Activated CD4-positive, alpha-beta T cell treated with anti-CD3 and anti-CD28 coated beads for 24 hours (primary cell): ENCODE results near the gene ADAMTS16.

ENCODE experiments used
- DNase-seq, 2 donors: peaks; one replicate each; pipeline ENCODE4 v3.0.0-alpha.2; 2020; ENCODE audit warnings: low read depth in 2 of 2

ADAMTS16 gene

DNA sequence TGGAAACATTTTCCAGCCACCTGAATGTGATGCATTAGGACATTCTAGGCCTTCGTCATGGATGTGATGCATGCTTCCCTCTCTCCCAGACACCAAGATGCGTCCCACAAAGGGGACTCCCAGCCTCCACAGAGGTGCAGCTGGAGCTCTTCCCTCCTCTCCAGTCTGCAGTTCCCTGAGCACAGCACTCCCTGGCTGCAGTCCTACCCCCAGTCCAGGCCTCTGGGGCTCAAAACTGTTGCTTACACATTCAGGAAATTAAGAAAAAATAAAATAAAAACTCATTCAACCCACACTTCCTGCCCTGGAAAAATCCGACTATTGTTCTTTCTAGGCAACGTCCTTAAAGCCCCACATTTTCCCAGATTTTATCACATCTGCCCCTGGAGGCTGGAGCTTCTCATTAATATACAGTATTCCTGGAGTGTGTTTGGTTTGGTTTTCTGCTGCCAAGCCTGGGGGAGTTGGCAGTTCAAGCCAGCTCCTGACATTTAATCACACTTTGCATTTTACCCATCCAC, 204.0 kb downstream of the ADAMTS16 start:
- no peak for DNase-seq

GRCh38 chr5:5344606-5345005, 204.5 kb downstream of the ADAMTS16 start:
- no peak for DNase-seq

- no peak for DNase-seq
Observed at GRCh38 chr5:5347442-5347841, 207.3 kb downstream of the ADAMTS16 start.

DNA sequence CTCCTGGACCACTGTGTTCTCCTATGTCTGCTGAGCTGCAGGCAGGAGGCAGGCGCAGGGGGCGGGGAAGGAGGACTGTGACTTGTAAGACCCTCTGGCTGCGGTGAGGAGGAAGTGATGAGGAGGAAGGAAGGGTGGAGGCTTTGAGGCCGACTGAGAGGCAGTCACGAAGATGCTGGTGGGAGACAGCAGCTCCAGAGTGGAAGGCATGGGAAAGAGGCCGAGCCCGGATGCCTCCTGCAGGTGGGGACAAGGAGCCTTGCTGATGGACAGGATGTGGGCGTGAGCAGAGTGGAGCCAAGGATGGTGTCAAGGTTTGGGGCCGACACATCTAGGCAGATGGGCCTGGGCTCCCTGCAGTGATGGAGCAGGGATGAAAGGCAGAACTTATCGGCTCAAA, 208.0 kb downstream of the ADAMTS16 start:
- no peak for DNase-seq

DNA sequence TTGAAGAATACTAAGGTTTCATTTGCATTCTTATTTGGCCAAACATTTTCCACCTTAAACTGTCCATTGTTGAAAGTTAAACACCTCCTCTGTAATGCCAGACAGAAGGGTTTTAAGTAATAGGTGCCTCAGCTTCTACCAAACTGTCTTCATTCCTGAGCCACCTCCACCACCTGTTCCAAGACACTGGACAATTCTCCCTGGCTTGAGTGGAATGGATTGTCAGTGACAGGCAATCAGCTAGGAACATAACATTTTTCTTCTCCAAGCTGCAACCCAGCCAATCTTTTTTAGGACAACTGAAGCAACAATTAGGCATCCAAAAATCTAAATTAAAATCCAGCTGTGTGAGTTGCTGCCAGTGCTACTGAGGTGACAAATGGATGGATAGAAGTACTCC, 208.4 kb downstream of the ADAMTS16 start:
- DNase-seq, result no peak

GRCh38 chr5:5350101-5350500, 210.0 kb downstream of the ADAMTS16 start:
- no peak for DNase-seq

- DNase-seq, result no peak
Observed at GRCh38 chr5:5351288-5351979, 211.3 kb downstream of the ADAMTS16 start.

- no peak for DNase-seq
Observed at GRCh38 chr5:5352675-5353074, 212.5 kb downstream of the ADAMTS16 start.

GRCh38 chr5:5353681-5354080, 213.6 kb downstream of the ADAMTS16 start:
- DNase-seq, result no peak

GRCh38 chr5:5356765-5357164, 216.6 kb downstream of the ADAMTS16 start:
- no peak for DNase-seq

- DNase-seq, result no peak
Observed at GRCh38 chr5:5359618-5360017, 219.5 kb downstream of the ADAMTS16 start.

DNA sequence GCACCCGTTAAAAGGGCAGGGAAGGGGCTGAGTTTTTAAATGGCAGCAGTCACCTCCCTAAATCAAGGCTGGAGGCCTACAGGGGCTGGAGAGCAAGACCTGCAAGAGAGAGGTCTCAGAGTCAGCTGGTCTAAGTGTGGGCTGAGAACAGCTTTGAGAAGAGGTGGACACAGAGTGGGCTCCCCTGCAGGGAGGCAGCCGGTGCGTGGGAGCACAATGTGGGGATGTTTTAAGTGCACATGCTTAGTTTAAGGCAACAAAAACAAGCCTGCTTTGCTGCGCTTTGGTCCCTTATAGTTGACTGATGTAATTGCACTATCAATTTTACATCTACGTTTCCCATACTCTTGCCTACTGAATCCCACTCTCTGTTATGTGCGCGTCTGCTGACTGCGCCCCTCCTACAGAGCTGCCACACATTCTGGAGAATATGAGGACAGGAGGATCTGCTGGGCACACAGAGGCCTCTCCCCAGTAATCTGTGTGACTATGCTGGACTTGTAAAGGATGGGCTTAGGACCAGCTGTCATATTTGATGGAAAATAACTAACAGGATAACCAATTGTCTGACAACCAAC, 220.3 kb downstream of the ADAMTS16 start:
- no peak for DNase-seq

- no peak for DNase-seq
Observed at GRCh38 chr5:5360941-5361520, 220.9 kb downstream of the ADAMTS16 start.

GRCh38 chr5:5363045-5363444, 222.9 kb downstream of the ADAMTS16 start:
- no peak for DNase-seq

DNA sequence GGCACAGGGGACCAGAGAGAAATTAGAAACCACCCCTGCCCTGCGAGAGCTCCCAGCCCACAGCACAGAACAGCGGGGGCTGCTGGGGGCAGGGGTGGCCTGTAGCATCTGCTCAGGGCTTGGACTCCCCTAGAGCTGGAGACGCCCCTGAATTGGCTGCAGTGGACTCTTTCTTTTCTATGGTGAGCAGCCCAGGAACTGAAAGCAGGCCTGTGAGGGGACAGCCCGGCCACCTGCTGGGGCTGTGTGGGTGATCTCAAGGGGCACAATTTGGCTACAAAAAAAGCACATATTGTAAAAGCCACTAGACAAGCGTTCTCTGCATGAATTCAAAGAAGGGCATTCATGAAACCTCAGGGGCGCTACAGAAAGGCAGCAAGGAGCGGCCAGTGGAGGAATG, 224.8 kb downstream of the ADAMTS16 start:
- no peak for DNase-seq

GRCh38 chr5:5367739-5368138, 227.6 kb downstream of the ADAMTS16 start:
- DNase-seq, result no peak

- no peak for DNase-seq
Observed at GRCh38 chr5:5369051-5369605, 229.0 kb downstream of the ADAMTS16 start.
